Measurements from ENCODE around the gene OR2V2.

DNA sequence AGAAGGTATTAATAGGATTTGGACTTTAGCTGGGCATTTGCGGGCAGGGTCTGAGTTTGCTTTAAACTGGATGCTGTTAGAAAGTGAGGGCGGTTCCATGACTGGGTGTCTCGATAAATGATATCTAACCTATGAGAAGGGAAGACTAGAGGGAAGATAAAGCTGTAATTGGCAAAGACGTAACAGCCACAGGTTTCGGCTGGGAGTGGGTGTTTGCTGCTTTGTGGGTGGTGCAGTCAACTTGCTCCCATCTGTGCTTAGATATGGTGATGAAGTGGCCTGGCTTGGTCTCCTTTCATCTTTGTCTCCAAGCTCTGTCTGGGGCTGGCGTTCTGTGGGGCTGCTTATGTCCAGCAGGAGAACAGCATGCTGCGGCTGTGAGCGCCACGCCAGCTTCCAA is 39.7 kb upstream of the OR2V2 start:
- TF ChIP-seq CTCF (IDR thresholded peaks at IDR 0.05; ENCODE audit: insufficient read depth, low read length) (no peak), SPI1 (IDR thresholded peaks at IDR 0.05; ENCODE audit: borderline replicate concordance, low read depth) (no peak), POLR2AphosphoS5 (IDR thresholded peaks at IDR 0.05; ENCODE audit: low read depth) (no peak), GABPA (IDR thresholded peaks at IDR 0.05; ENCODE audit: low read depth) (no peak)
- TF ChIP-seq, protein P1, sequence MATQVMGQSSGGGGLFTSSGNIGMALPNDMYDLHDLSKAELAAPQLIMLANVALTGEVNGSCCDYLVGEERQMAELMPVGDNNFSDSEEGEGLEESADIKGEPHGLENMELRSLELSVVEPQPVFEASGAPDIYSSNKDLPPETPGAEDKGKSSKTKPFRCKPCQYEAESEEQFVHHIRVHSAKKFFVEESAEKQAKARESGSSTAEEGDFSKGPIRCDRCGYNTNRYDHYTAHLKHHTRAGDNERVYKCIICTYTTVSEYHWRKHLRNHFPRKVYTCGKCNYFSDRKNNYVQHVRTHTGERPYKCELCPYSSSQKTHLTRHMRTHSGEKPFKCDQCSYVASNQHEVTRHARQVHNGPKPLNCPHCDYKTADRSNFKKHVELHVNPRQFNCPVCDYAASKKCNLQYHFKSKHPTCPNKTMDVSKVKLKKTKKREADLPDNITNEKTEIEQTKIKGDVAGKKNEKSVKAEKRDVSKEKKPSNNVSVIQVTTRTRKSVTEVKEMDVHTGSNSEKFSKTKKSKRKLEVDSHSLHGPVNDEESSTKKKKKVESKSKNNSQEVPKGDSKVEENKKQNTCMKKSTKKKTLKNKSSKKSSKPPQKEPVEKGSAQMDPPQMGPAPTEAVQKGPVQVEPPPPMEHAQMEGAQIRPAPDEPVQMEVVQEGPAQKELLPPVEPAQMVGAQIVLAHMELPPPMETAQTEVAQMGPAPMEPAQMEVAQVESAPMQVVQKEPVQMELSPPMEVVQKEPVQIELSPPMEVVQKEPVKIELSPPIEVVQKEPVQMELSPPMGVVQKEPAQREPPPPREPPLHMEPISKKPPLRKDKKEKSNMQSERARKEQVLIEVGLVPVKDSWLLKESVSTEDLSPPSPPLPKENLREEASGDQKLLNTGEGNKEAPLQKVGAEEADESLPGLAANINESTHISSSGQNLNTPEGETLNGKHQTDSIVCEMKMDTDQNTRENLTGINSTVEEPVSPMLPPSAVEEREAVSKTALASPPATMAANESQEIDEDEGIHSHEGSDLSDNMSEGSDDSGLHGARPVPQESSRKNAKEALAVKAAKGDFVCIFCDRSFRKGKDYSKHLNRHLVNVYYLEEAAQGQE (IDR thresholded peaks at IDR 0.05; ENCODE audit: insufficient replicate concordance, low read depth), result no peak
